H9 (cell line): Measurements from ENCODE around the gene IL25. TPM values are rescaled to one million over a fixed set of nuclear protein-coding genes. Genes with fewer than 3 reads are reported as not detected.

Experiments used
- DNase-seq: peaks from one replicate; pipeline ENCODE4 v3.0.0-alpha.2; 2017
- H2AFZ ChIP-seq: one replicate; pipeline ENCODE4 v1.6.1; 2013; ENCODE audit warnings: mild to moderate bottlenecking, low read length, control low read depth, moderate library complexity
- H2AK5ac ChIP-seq: 2 replicates; pipeline ENCODE4 v1.6.1; 2013; ENCODE audit warnings: low read length, control low read depth, mixed read lengths; ENCODE audit not compliant: insufficient read length
- H2BK120ac ChIP-seq: one replicate; pipeline ENCODE4 v1.6.1; 2013; ENCODE audit warnings: low read depth, mild to moderate bottlenecking, low read length, control low read depth, inconsistent platforms; ENCODE audit not compliant: poor library complexity, severe bottlenecking
- H2BK12ac ChIP-seq: 2 replicates; pipeline ENCODE4 v1.6.1; 2013; ENCODE audit warnings: low read length, control low read depth, mixed read lengths, low read depth; ENCODE audit not compliant: insufficient read length
- H2BK15ac ChIP-seq: 2 replicates; pipeline ENCODE4 v1.6.1; 2013; ENCODE audit warnings: low read depth, low read length, control low read depth
- H2BK20ac ChIP-seq: one replicate; pipeline ENCODE4 v1.6.1; 2013; ENCODE audit warnings: low read depth, mild to moderate bottlenecking, low read length, control low read depth, inconsistent platforms; ENCODE audit not compliant: poor library complexity, severe bottlenecking
- H2BK5ac ChIP-seq: 2 replicates; pipeline ENCODE4 v1.6.1; 2013; ENCODE audit warnings: low read length, control low read depth, mixed read lengths; ENCODE audit not compliant: insufficient read length
- H3K14ac ChIP-seq: 2 replicates; pipeline ENCODE4 v1.6.1; 2013; ENCODE audit warnings: low read length, control low read depth; ENCODE audit not compliant: insufficient read depth
- H3K18ac ChIP-seq: 2 replicates; pipeline ENCODE4 v1.6.1; 2013; ENCODE audit warnings: low read depth, mild to moderate bottlenecking, mixed read lengths, low read length, control low read depth; ENCODE audit not compliant: insufficient read length
- H3K23ac ChIP-seq: 2 replicates; pipeline ENCODE4 v1.6.1; 2013; ENCODE audit warnings: low read length, control low read depth, mixed read lengths, low read depth; ENCODE audit not compliant: insufficient read length
- H3K23me2 ChIP-seq: 2 replicates; pipeline ENCODE4 v1.6.1; 2013; ENCODE audit warnings: low read depth, mild to moderate bottlenecking, mixed read lengths, low read length, control low read depth; ENCODE audit not compliant: insufficient read length, poor library complexity, severe bottlenecking
- H3K27ac ChIP-seq: 2 replicates; pipeline ENCODE4 v1.5.1; 2013; ENCODE audit warnings: low read length, control low read depth, mixed read lengths, low read depth; ENCODE audit not compliant: insufficient read length
- H3K27me3 ChIP-seq: 2 replicates; pipeline ENCODE4 v1.6.1; 2013; ENCODE audit warnings: low read length, control low read depth, inconsistent platforms; ENCODE audit not compliant: insufficient read depth
- H3K4ac ChIP-seq: 2 replicates; pipeline ENCODE4 v1.6.1; 2013; ENCODE audit warnings: low read depth, mild to moderate bottlenecking, control low read depth, inconsistent platforms, low read length, moderate library complexity
- H3K4me1 ChIP-seq: 2 replicates; pipeline ENCODE4 v1.6.1; 2013; ENCODE audit warnings: low read length, control low read depth, inconsistent platforms; ENCODE audit not compliant: insufficient read depth
- H3K4me2 ChIP-seq: 2 replicates; pipeline ENCODE4 v1.6.1; 2013; ENCODE audit warnings: low read length, control low read depth, mixed read lengths; ENCODE audit not compliant: insufficient read length, insufficient read depth
- H3K56ac ChIP-seq: 2 replicates; pipeline ENCODE4 v1.6.1; 2013; ENCODE audit warnings: low read depth, mild to moderate bottlenecking, mixed read lengths, low read length, control low read depth; ENCODE audit not compliant: insufficient read length
- H3K79me1 ChIP-seq: 2 replicates; pipeline ENCODE4 v1.6.1; 2013; ENCODE audit warnings: low read depth, mild to moderate bottlenecking, moderate library complexity, low read length, control low read depth, inconsistent platforms; ENCODE audit not compliant: insufficient read depth, poor library complexity, severe bottlenecking
- H3K79me2 ChIP-seq: 2 replicates; pipeline ENCODE4 v1.6.1; 2013; ENCODE audit warnings: low read length, control low read depth, inconsistent platforms; ENCODE audit not compliant: insufficient read depth
- H3K9ac ChIP-seq: 2 replicates; pipeline ENCODE4 v1.6.1; 2013; ENCODE audit warnings: low read length, control low read depth, mixed read lengths; ENCODE audit not compliant: insufficient read length; ENCODE audit errors: extremely low read depth
- H3K9me3 ChIP-seq: one replicate; pipeline ENCODE4 v1.6.1; 2013; ENCODE audit warnings: low read depth, low read length, inconsistent platforms; ENCODE audit not compliant: control insufficient read depth
- H3T11ph ChIP-seq: one replicate; pipeline ENCODE4 v1.6.1; 2013; ENCODE audit warnings: mild to moderate bottlenecking, low read length, control low read depth, inconsistent platforms
- H4K20me1 ChIP-seq: one replicate; pipeline ENCODE4 v1.6.1; 2013; ENCODE audit not compliant: control insufficient read depth, insufficient read length, insufficient read depth
- H4K5ac ChIP-seq: 2 replicates; pipeline ENCODE4 v1.6.1; 2013; ENCODE audit warnings: low read depth, mild to moderate bottlenecking, mixed read lengths, low read length, control low read depth; ENCODE audit not compliant: insufficient read length
- H4K8ac ChIP-seq: replicated peaks from 2 replicates; pipeline ENCODE4 v1.6.1; 2013; ENCODE audit warnings: low read length, control low read depth, mixed read lengths, low read depth; ENCODE audit not compliant: insufficient read length
- H4K91ac ChIP-seq: 2 replicates; pipeline ENCODE4 v1.6.1; 2013; ENCODE audit warnings: low read depth, mild to moderate bottlenecking, moderate library complexity, mixed read lengths, low read length, control low read depth; ENCODE audit not compliant: insufficient read length
- H3K27ac Mint-ChIP-seq, 3 experiments: 2 replicates in 2 of 3; 3 replicates in 1 of 3; pipeline ENCODE4 v1.8.0; 2020 to 2021; ENCODE audit warnings: mixed read lengths in 3 of 3, mild to moderate bottlenecking in 1 of 3, moderate library complexity in 1 of 3
- H3K27me3 Mint-ChIP-seq: 2 replicates; pipeline ENCODE4 v1.8.0; 2021; ENCODE audit warnings: low read depth, mild to moderate bottlenecking, moderate library complexity, mixed read lengths
- H3K36me3 Mint-ChIP-seq, 3 experiments: 2 replicates in 2 of 3; 3 replicates in 1 of 3; pipeline ENCODE4 v1.8.0; 2020 to 2021; ENCODE audit warnings: low read depth in 3 of 3, mixed read lengths in 3 of 3; ENCODE audit not compliant: insufficient read depth in 1 of 3
- H3K4me1 Mint-ChIP-seq, 2 experiments: 2 replicates each; pipeline ENCODE4 v1.8.0; 2020; ENCODE audit warnings: mixed read lengths in 2 of 2
- H3K4me3 Mint-ChIP-seq, 2 experiments: 2 replicates in 1 of 2; 3 replicates in 1 of 2; pipeline ENCODE4 v1.8.0; 2020 to 2021; ENCODE audit warnings: mild to moderate bottlenecking in 2 of 2, mixed read lengths in 2 of 2, moderate library complexity in 1 of 2
- H3K9me3 Mint-ChIP-seq, 2 experiments: 2 replicates in 1 of 2; 3 replicates in 1 of 2; pipeline ENCODE4 v1.8.0; 2020; ENCODE audit warnings: mild to moderate bottlenecking in 2 of 2, mixed read lengths in 2 of 2, moderate library complexity in 1 of 2
- WGBS: extraction: QIAGEN DNeasy Blood & Tissue Kit; methylation state at CpG from one replicate; pipeline ENCODE4 v1.1.7; 2013; ENCODE audit warnings: missing lambda C conversion rate, low lambda C conversion rate, mixed read lengths; ENCODE audit not compliant: insufficient read length; ENCODE audit errors: extremely low coverage; 5-methylcytosine and 5-hydroxymethylcytosine counted together
- total RNA-seq: library from RNA; stranded (reverse); gene quantifications from 2 replicates; pipeline ENCODE4 v1.2.1, GENCODE V29; 2021
- TF ChIP-seq, protein P1 (sequence below): fragments of 200-600 bp; sonication (generic); conservative IDR thresholded peaks from 3 replicates; pipeline ENCODE4 v1.8.0; 2021; ENCODE audit warnings: antibody characterized with exemption, mild to moderate bottlenecking

IL25 gene
- total RNA-seq, 1 experiment from 2014 or later: not detected

DNA sequence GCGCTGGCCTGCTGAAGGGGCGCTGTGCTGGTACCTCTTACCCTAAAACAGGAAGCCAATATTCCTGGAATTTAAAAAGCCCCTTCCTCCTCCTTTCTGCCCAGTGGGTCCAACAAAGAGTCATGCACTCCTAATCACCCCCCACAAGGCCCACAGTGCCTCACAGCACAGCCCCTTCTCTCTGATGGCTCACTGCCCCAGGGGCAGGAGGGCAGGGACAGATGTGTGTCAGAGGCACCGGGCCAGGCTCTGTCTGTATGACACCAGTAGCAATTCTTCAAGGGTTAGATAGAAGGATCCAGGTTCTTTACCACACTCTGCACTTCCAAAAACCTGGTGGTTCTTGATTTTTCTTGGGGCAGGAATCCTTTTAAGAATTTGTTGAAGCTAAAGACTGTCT lies 26.5 kb downstream of the IL25 start:
- Histone ChIP-seq H3K14ac (no peak overlapping the region), H2AK5ac (no peak overlapping the region), H3K79me1 (no peaks in the 10 kb centered on the region), H3K27ac (no peak overlapping the region), H3K9ac (no peak overlapping the region), H3K18ac (no peak overlapping the region), H3K9me3 (no peaks in the 10 kb centered on the region), H3K23me2 (no peaks in the 10 kb centered on the region), H2BK5ac (no peak overlapping the region), H2BK20ac (no peak overlapping the region), H2BK15ac (no peak overlapping the region), H2AFZ (no peak overlapping the region), H4K91ac (no peak overlapping the region), H3K56ac (no peak overlapping the region), H3K4me1 (no peaks in the 10 kb centered on the region), H3K4me2 (no peak overlapping the region), H4K5ac (no peak overlapping the region), H3T11ph (no peak overlapping the region), H3K79me2 (no peaks in the 10 kb centered on the region), H4K8ac (no peak overlapping the region), H2BK120ac (no peak overlapping the region), H4K20me1 (no peaks in the 10 kb centered on the region), H3K4ac (no peak overlapping the region), H3K27me3 (no peaks in the 10 kb centered on the region), H3K23ac (no peak overlapping the region), H2BK12ac (no peak overlapping the region)
- Mint-ChIP-seq H3K36me3 (no peaks in the 10 kb centered on the region), H3K9me3 (no peaks in the 10 kb centered on the region; a peak in 1 of 5 replicates), H3K4me1 (peaks cover 2 to 8% of the 10 kb centered on the region in 2 experiments; a peak in 3 of 4 replicates), H3K27me3 (peaks cover 42% of the 10 kb centered on the region), H3K4me3 (no peak overlapping the region), H3K27ac (no peak overlapping the region)
- TF ChIP-seq, protein P1, sequence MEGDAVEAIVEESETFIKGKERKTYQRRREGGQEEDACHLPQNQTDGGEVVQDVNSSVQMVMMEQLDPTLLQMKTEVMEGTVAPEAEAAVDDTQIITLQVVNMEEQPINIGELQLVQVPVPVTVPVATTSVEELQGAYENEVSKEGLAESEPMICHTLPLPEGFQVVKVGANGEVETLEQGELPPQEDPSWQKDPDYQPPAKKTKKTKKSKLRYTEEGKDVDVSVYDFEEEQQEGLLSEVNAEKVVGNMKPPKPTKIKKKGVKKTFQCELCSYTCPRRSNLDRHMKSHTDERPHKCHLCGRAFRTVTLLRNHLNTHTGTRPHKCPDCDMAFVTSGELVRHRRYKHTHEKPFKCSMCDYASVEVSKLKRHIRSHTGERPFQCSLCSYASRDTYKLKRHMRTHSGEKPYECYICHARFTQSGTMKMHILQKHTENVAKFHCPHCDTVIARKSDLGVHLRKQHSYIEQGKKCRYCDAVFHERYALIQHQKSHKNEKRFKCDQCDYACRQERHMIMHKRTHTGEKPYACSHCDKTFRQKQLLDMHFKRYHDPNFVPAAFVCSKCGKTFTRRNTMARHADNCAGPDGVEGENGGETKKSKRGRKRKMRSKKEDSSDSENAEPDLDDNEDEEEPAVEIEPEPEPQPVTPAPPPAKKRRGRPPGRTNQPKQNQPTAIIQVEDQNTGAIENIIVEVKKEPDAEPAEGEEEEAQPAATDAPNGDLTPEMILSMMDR: no peak
- WGBS: no CpG with 5 or more reads among the region's 3 CpGs
- no peak for DNase-seq
